Neural crest cell (in vitro differentiated cells): ENCODE results near the gene OTUD1. TPM values are rescaled to one million over a fixed set of nuclear protein-coding genes. Genes with fewer than 3 reads are reported as not detected.

Experiments
- DNase-seq: peaks from one replicate; pipeline ENCODE4 v3.0.0; 2021; ENCODE audit warnings: low read depth, mixed read lengths, low spot score
- H3K27ac Mint-ChIP-seq: one replicate; pipeline ENCODE4 v1.8.0; 2021; ENCODE audit warnings: mild to moderate bottlenecking, mixed read lengths; ENCODE audit not compliant: unreplicated experiment
- H3K27me3 Mint-ChIP-seq: 2 replicates; pipeline ENCODE4 v1.8.0; 2021; ENCODE audit warnings: low read depth, mild to moderate bottlenecking, mixed read lengths
- H3K36me3 Mint-ChIP-seq: 2 replicates; pipeline ENCODE4 v1.8.0; 2021; ENCODE audit warnings: low read depth, mild to moderate bottlenecking, mixed read lengths
- H3K4me1 Mint-ChIP-seq: 2 replicates; pipeline ENCODE4 v1.8.0; 2021; ENCODE audit warnings: mixed read lengths
- H3K4me3 Mint-ChIP-seq: one replicate; pipeline ENCODE4 v1.8.0; 2021; ENCODE audit warnings: mild to moderate bottlenecking, mixed read lengths
- H3K9me3 Mint-ChIP-seq: 2 replicates; pipeline ENCODE4 v1.8.0; 2021; ENCODE audit warnings: mixed read lengths
- CTCF ChIP-seq: fragments of 200-600 bp; sonication (generic); conservative IDR thresholded peaks from 2 replicates; pipeline ENCODE4 v1.5.0; 2021; ENCODE audit warnings: antibody characterized with exemption, mild to moderate bottlenecking
- total RNA-seq: library from RNA; stranded (reverse); gene quantifications from 2 replicates; pipeline ENCODE4 v1.2.1, GENCODE V29; 2021

The OTUD1 gene
- total RNA-seq, 1 donor from 2014 or later = 3.3 TPM

DNA sequence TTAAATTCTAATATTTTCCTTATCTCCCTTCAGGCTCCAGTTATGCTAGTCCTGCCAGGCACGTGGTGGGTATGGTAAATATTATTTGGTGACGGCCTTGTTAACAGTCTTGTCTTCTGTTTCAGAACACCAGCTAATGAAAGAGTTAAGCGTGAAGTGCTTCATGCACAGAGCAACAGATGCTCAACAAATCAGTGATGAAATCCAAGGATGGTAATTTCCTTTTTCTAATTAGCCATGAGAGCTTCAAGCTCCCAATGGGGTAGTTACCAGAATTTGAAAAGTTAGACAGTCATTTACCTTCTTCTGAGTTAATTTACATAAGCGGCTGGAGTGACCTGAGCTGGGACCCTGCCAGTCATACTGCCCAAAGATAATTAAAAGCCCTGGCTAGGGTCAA is 1.9 kb upstream of the OTUD1 start:
- no peak for TF ChIP-seq CTCF
- no peak overlapping the region for H3K27ac Mint-ChIP-seq
- H3K4me3 Mint-ChIP-seq = peak overlapping the region; percentile 92
- no peak for DNase-seq
- peaks cover 13% of the 10 kb centered on the region for H3K27me3 Mint-ChIP-seq
- no peaks in the 10 kb centered on the region for H3K9me3 Mint-ChIP-seq
- peaks cover 22% of the 10 kb centered on the region for H3K4me1 Mint-ChIP-seq
- H3K36me3 Mint-ChIP-seq = no peaks in the 10 kb centered on the region

DNA sequence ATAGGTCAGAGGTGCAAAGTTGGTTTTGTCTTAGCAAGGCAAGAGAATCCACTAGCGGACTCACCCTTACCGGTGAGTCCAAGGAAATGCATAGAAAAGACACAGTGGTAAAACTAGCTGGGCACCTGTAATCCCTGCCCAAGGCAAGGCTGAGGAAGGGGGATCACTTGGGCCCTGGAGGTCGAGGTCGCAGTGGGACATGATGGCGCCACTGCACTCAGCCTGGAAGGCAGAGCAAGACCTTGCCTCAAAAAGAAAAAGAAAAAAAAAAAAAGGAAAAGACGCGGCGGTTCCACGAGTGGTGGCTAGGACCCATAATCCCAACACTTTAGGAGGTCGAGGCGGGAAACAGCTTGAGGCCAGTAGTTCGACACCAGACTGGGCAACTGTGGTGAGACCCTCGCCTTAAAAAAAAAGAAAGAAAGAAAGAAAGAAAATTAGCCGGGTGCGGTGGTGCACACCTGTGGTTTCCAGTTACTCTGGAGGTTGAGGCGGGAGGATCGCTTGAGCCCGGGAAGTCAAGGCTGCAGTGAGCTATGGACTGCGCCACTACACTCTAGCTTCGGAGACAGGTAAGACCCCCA is 820 bp upstream of the OTUD1 start:
- TF ChIP-seq CTCF = no peak
- peak overlapping the region; percentile 92 for H3K4me3 Mint-ChIP-seq
- H3K36me3 Mint-ChIP-seq = no peaks in the 10 kb centered on the region
- peaks cover 22% of the 10 kb centered on the region for H3K4me1 Mint-ChIP-seq
- peaks cover 11% of the 10 kb centered on the region for H3K27me3 Mint-ChIP-seq
- peak overlapping the region; percentile 13 for H3K27ac Mint-ChIP-seq
- H3K9me3 Mint-ChIP-seq = no peaks in the 10 kb centered on the region
- DNase-seq = no peak

- H3K4me3 Mint-ChIP-seq = no peak overlapping the region
- H3K9me3 Mint-ChIP-seq = no peaks in the 10 kb centered on the region
- TF ChIP-seq CTCF = no peak
- H3K27me3 Mint-ChIP-seq = peaks cover 11% of the 10 kb centered on the region
- peak; percentile 22 for DNase-seq
- no peak overlapping the region for H3K27ac Mint-ChIP-seq
- H3K36me3 Mint-ChIP-seq = no peaks in the 10 kb centered on the region
- peaks cover 22% of the 10 kb centered on the region for H3K4me1 Mint-ChIP-seq
These were observed 631 bp downstream of the OTUD1 start for GRCh38 chr10:23439452-23439960.

DNA sequence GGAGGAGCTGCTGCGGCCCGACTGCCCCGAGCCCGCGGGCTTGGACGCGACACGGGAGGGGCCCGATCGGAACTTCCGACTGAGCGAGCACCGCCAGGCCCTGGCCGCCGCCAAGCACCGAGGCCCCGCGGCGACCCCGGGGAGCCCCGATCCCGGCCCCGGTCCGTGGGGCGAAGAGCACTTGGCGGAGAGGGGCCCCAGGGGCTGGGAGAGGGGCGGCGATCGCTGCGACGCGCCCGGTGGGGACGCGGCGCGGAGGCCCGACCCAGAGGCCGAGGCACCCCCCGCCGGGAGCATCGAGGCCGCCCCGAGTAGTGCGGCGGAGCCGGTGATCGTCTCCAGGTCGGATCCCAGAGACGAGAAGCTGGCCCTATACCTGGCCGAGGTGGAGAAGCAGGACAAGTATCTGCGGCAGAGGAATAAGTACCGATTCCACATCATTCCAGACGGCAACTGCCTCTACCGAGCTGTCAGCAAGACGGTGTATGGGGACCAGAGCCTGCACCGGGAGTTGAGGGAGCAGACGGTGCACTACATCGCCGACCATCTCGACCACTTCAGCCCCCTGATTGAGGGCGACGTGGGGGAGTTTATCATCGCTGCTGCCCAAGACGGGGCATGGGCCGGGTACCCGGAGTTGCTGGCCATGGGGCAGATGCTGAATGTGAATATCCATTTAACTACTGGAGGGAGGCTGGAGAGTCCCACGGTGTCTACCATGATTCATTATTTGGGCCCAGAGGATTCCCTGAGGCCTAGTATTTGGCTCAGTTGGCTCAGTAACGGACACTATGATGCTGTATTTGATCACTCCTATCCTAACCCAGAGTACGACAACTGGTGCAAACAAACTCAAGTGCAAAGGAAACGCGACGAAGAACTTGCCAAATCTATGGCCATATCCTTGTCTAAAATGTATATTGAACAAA is 1.4 kb downstream of the OTUD1 start:
- Mint-ChIP-seq H3K9me3 (no peaks in the 10 kb centered on the region), H3K4me1 (peaks cover 22% of the 10 kb centered on the region), H3K36me3 (no peaks in the 10 kb centered on the region), H3K27ac (peak overlapping the region; percentile 4), H3K4me3 (peak overlapping the region; percentile 85), H3K27me3 (peaks cover 8% of the 10 kb centered on the region)
- no peak for TF ChIP-seq CTCF
- no peak for DNase-seq

DNA sequence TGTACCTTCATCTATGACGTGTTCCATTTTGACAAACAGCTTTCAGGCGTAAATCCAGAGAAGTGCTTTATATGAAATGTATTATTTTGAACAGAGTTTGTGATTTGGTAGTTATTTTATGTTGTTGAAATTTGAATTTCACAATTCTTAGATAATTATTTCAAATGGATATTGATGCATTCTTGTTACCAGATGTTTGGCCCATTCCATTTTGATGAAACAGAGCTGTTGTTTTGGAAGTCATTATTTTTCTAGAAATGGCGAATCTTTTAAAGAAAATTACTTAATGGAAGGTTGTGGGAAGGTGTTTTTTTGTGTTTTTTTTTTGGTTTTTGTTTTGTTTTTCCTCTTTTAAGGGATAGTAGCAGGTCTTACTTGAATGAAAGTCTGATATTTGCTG is 2.4 kb downstream of the OTUD1 start:
- peaks cover 22% of the 10 kb centered on the region for H3K4me1 Mint-ChIP-seq
- H3K27ac Mint-ChIP-seq = no peak overlapping the region

More for the DNA sequence above, 2.4 kb downstream of the OTUD1 start:
- Mint-ChIP-seq H3K9me3 (no peaks in the 10 kb centered on the region), H3K36me3 (no peaks in the 10 kb centered on the region), H3K4me3 (peak overlapping the region; percentile 85), H3K27me3 (peaks cover 5% of the 10 kb centered on the region)
- TF ChIP-seq CTCF = no peak
- DNase-seq = no peak
